NCI-H2171 treated with DMSO at 0.1 percent for 48 hours (cell line): ENCODE data around the gene SEPHS2.
"Not testable (repeated sequence)": the region's sequence is repeated elsewhere in the genome, so short reads cannot be mapped to it uniquely, and the experiment has no call there.

Experiments used
- DNase-seq: peaks from one replicate; lab custom pipeline; 2025; lab: John Stamatoyannopoulos, UW

The SEPHS2 gene

GRCh38 chr16:30464078-30464477 is 18.4 kb upstream of the SEPHS2 start:
- no peak for DNase-seq

GRCh38 chr16:30461426-30461825 is 15.8 kb upstream of the SEPHS2 start:
- not testable (repeated sequence) for DNase-seq

- DNase-seq = no peak
Measured at GRCh38 chr16:30459456-30459855, 13.8 kb upstream of the SEPHS2 start.

GRCh38 chr16:30458561-30459394 is 13.1 kb upstream of the SEPHS2 start:
- no peak for DNase-seq

GRCh38 chr16:30457743-30458560 is 12.3 kb upstream of the SEPHS2 start:
- DNase-seq = no peak

- no peak for DNase-seq
Measured at GRCh38 chr16:30457256-30457655, 11.6 kb upstream of the SEPHS2 start.

- no peak for DNase-seq
Measured at GRCh38 chr16:30456302-30456701, 10.6 kb upstream of the SEPHS2 start.

- DNase-seq = not testable (repeated sequence)
Measured at GRCh38 chr16:30452709-30453580, 7.3 kb upstream of the SEPHS2 start.

GRCh38 chr16:30449116-30449435 is 3.4 kb upstream of the SEPHS2 start:
- no peak for DNase-seq

- DNase-seq = no peak
Measured at GRCh38 chr16:30447512-30448226, 2.0 kb upstream of the SEPHS2 start.

GRCh38 chr16:30446203-30446595 is 525 bp upstream of the SEPHS2 start:
- DNase-seq = no peak

- DNase-seq = no peak
Measured at GRCh38 chr16:30445149-30445407, 596 bp downstream of the SEPHS2 start.

- no peak for DNase-seq
Measured at GRCh38 chr16:30444231-30445148, 1.2 kb downstream of the SEPHS2 start.

GRCh38 chr16:30443631-30444030 is 2.0 kb downstream of the SEPHS2 start:
- DNase-seq = no peak

GRCh38 chr16:30439720-30440348 is 5.8 kb downstream of the SEPHS2 start:
- no peak for DNase-seq

GRCh38 chr16:30438835-30439234 is 6.8 kb downstream of the SEPHS2 start:
- DNase-seq = no peak

GRCh38 chr16:30437511-30438046 is 8.1 kb downstream of the SEPHS2 start:
- no peak for DNase-seq

GRCh38 chr16:30434852-30435251 is 10.8 kb downstream of the SEPHS2 start:
- no peak for DNase-seq

GRCh38 chr16:30430428-30430970 is 15.2 kb downstream of the SEPHS2 start:
- DNase-seq = no peak
